ENCODE measurements around the gene TP53RK.

The TP53RK gene

DNA sequence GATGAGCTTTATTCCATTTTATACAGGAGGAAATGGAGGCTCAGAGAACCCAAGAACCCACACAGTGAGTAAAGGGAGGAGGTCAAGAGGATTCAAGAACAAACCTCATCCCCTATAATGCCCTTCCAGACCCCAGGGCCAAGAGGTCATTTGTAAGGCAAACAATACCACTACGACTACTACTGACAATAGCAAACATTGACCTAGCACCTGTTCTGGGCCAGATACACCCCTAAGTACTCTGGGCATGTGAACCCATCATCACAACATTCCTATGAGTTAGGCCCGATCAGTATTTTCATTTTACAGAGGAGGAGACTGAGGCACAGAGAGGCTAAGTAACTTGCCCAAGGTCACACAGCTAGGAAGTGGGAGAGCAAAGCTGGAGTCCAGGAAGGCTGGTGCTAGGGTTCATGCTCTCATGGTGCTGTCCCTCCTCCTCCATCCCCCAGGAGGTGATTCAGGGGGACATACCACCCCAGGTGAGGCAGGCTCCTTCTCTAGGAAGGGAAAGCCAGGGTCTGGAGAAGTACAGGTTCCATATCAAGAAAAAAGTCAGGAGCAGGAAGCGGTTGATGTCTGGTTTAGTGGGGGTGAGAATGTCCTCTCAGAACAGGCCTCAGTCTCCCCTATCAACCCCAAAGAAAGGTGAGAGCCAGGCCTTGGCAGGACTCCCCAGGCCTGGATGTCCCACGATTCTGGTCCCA lies 51.7 kb downstream of the TP53RK start:
- no peak for DNase-seq

GRCh38 chr20:46637020-46637419 lies 52.2 kb downstream of the TP53RK start:
- DNase-seq, result no peak

GRCh38 chr20:46636514-46636913 lies 52.7 kb downstream of the TP53RK start:
- DNase-seq, result no peak

- DNase-seq, result no peak
Observed at GRCh38 chr20:46635514-46636136, 53.6 kb downstream of the TP53RK start.

GRCh38 chr20:46634528-46634927 lies 54.7 kb downstream of the TP53RK start:
- DNase-seq, result no peak

Data from stimulated activated CD4-positive, alpha-beta T cell treated with anti-CD3 and anti-CD28 coated beads, Interleukin-12 subunit alpha, Interleukin-12 subunit beta, amount 100 ng/mL, for 4 hours (primary cell).